Amniotic stem cell (primary cell): ENCODE measurements around the gene GCK.

Experiments
- DNase-seq: peaks from one replicate; lab custom pipeline; 2025; lab: John Stamatoyannopoulos, UW

Gene GCK

GRCh38 chr7:44116789-44117666 lies 72.2 kb downstream of the GCK start:
- DNase-seq = no peak

- DNase-seq = no peak
These were observed 73.0 kb downstream of the GCK start for GRCh38 chr7:44116087-44116788.

GRCh38 chr7:44114586-44115310 lies 74.5 kb downstream of the GCK start:
- no peak for DNase-seq

- no peak for DNase-seq
These were observed 75.4 kb downstream of the GCK start for GRCh38 chr7:44113764-44114354.

- no peak for DNase-seq
These were observed 76.1 kb downstream of the GCK start for GRCh38 chr7:44112997-44113763.

- no peak for DNase-seq
These were observed 76.8 kb downstream of the GCK start for GRCh38 chr7:44112231-44112996.

GRCh38 chr7:44111761-44112160 lies 77.5 kb downstream of the GCK start:
- no peak for DNase-seq

GRCh38 chr7:44110719-44111635 lies 78.3 kb downstream of the GCK start:
- no peak for DNase-seq

- DNase-seq = no peak
These were observed 79.2 kb downstream of the GCK start for GRCh38 chr7:44109991-44110390.

GRCh38 chr7:44108768-44109750 lies 80.2 kb downstream of the GCK start:
- no peak for DNase-seq

- no peak for DNase-seq
These were observed 81.1 kb downstream of the GCK start for GRCh38 chr7:44107961-44108767.

GRCh38 chr7:44107116-44107960 lies 81.9 kb downstream of the GCK start:
- DNase-seq = no peak

- DNase-seq = no peak
These were observed 82.8 kb downstream of the GCK start for GRCh38 chr7:44106311-44107065.

- DNase-seq = no peak
These were observed 83.4 kb downstream of the GCK start for GRCh38 chr7:44105832-44106231.

GRCh38 chr7:44104860-44105771 lies 84.1 kb downstream of the GCK start:
- DNase-seq = no peak
